Nephron progenitor cell (in vitro differentiated cells): Measurements from ENCODE around the gene FRZB.
A peak's percentile ranks its signal among the peaks of the same experiment; 100 is the strongest.
"Not testable (repeated sequence)": the region's sequence is repeated elsewhere in the genome, so short reads cannot be mapped to it uniquely, and the experiment has no call there.

Experiments
- DNase-seq: peaks from one replicate; pipeline ENCODE4 v3.0.0; 2021
- H3K27ac Mint-ChIP-seq: 2 replicates; pipeline ENCODE4 v1.8.0; 2021; ENCODE audit warnings: mild to moderate bottlenecking, moderate library complexity, mixed read lengths
- H3K27me3 Mint-ChIP-seq: 2 replicates; pipeline ENCODE4 v1.8.0; 2021; ENCODE audit warnings: mild to moderate bottlenecking, low read depth, mixed read lengths; ENCODE audit not compliant: poor library complexity
- H3K36me3 Mint-ChIP-seq: 2 replicates; pipeline ENCODE4 v1.8.0; 2021; ENCODE audit warnings: low read depth, mixed read lengths
- H3K4me1 Mint-ChIP-seq: 2 replicates; pipeline ENCODE4 v1.8.0; 2021; ENCODE audit warnings: mixed read lengths
- H3K4me3 Mint-ChIP-seq: 2 replicates; pipeline ENCODE4 v1.8.0; 2021; ENCODE audit warnings: mild to moderate bottlenecking, moderate library complexity, mixed read lengths
- H3K9me3 Mint-ChIP-seq: 2 replicates; pipeline ENCODE4 v1.8.0; 2021; ENCODE audit warnings: mild to moderate bottlenecking, moderate library complexity, mixed read lengths
- TF ChIP-seq, protein P1 (sequence below): fragments of 200-600 bp; sonication (generic); IDR thresholded peaks from 2 replicates; pipeline ENCODE4 v1.5.0; 2021; ENCODE audit warnings: antibody characterized with exemption

The FRZB gene

GRCh38 chr2:182887093-182887492 lies 20.7 kb upstream of the FRZB start:
- peaks cover 5% of the 10 kb centered on the region for H3K27me3 Mint-ChIP-seq
- no peak overlapping the region for H3K27ac Mint-ChIP-seq
- H3K36me3 Mint-ChIP-seq = no peaks in the 10 kb centered on the region
- H3K9me3 Mint-ChIP-seq = no peaks in the 10 kb centered on the region
- H3K4me1 Mint-ChIP-seq = peaks cover 37% of the 10 kb centered on the region
- TF ChIP-seq, protein P1, sequence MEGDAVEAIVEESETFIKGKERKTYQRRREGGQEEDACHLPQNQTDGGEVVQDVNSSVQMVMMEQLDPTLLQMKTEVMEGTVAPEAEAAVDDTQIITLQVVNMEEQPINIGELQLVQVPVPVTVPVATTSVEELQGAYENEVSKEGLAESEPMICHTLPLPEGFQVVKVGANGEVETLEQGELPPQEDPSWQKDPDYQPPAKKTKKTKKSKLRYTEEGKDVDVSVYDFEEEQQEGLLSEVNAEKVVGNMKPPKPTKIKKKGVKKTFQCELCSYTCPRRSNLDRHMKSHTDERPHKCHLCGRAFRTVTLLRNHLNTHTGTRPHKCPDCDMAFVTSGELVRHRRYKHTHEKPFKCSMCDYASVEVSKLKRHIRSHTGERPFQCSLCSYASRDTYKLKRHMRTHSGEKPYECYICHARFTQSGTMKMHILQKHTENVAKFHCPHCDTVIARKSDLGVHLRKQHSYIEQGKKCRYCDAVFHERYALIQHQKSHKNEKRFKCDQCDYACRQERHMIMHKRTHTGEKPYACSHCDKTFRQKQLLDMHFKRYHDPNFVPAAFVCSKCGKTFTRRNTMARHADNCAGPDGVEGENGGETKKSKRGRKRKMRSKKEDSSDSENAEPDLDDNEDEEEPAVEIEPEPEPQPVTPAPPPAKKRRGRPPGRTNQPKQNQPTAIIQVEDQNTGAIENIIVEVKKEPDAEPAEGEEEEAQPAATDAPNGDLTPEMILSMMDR = no peak
- H3K4me3 Mint-ChIP-seq = no peak overlapping the region
- DNase-seq = no peak

DNA sequence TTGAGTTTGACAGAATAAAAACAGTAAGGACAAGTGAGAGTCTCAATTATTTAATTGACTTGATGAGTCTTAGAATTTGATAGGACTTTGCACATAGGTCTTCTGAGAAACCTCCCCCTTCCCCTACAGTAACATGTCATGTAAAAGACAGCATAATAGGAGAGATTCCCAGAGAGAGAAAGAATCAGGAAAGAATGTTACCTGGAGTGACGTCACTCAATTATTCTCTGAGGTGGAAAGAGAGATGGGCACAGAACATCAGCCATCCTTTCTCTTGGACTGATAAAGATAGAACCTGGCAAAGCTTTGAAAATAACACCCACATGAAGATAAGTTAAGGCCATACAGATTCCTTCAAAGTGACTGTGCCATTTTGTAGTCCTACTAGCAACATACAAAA lies 19.3 kb upstream of the FRZB start:
- Mint-ChIP-seq H3K4me1 (peaks cover 27% of the 10 kb centered on the region), H3K9me3 (peaks cover 5% of the 10 kb centered on the region), H3K27ac (no peak overlapping the region), H3K4me3 (no peak overlapping the region), H3K27me3 (peaks cover 5% of the 10 kb centered on the region), H3K36me3 (no peaks in the 10 kb centered on the region)
- DNase-seq = no peak
- TF ChIP-seq, protein P1 = no peak

DNA sequence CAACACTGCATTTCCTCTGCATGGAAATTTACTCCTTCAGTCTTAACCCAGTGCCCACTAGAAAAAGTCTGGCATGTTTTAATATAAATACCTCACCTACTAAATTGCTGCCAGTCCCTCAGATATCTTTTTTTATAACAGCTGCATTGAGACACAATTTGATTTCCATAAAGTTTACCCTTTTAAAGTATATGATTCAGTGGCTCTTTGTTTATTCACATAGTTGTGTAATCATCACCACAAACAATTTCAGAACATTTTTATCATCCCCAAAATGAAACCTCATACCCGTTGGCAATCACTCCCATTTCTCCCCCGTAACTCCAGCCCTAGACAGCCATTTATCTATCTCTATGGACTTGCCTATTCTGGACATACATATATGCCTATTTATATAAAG lies 17.0 kb upstream of the FRZB start:
- peaks cover 5% of the 10 kb centered on the region for H3K27me3 Mint-ChIP-seq
- H3K36me3 Mint-ChIP-seq = peaks cover 10% of the 10 kb centered on the region
- H3K4me3 Mint-ChIP-seq = no peak overlapping the region
- H3K9me3 Mint-ChIP-seq = peaks cover 23% of the 10 kb centered on the region
- TF ChIP-seq, protein P1 = no peak
- H3K27ac Mint-ChIP-seq = no peak overlapping the region
- no peak for DNase-seq
- peaks cover 8% of the 10 kb centered on the region for H3K4me1 Mint-ChIP-seq

DNA sequence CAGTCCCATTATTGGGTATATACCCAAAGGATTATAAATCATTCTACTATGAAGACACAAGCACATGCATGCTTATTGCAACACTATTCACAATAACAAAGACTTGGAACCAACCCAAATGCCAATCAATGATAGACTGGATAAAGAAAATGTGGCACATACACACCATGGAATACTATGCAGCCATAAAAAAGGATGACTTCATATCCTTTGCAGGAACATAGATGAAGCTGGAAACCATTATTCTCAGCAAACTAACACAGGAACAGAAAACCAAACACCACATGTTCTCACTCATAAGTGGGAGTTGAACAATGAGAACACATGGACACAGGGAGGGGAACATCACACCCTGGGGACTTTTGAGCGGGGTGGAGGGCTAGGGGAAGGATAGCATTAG lies 13.7 kb upstream of the FRZB start:
- H3K4me1 Mint-ChIP-seq, H3K4me3 Mint-ChIP-seq, DNase-seq, H3K27ac Mint-ChIP-seq, H3K27me3 Mint-ChIP-seq: not testable (repeated sequence)
- Mint-ChIP-seq H3K9me3 (peaks cover 50% of the 10 kb centered on the region), H3K36me3 (peaks cover 12% of the 10 kb centered on the region)

GRCh38 chr2:182876653-182877052 lies 10.2 kb upstream of the FRZB start:
- H3K27ac Mint-ChIP-seq, H3K4me1 Mint-ChIP-seq, DNase-seq, H3K27me3 Mint-ChIP-seq, H3K4me3 Mint-ChIP-seq: not testable (repeated sequence)
- peaks cover 19% of the 10 kb centered on the region for H3K36me3 Mint-ChIP-seq
- H3K9me3 Mint-ChIP-seq = peaks cover 64% of the 10 kb centered on the region

DNA sequence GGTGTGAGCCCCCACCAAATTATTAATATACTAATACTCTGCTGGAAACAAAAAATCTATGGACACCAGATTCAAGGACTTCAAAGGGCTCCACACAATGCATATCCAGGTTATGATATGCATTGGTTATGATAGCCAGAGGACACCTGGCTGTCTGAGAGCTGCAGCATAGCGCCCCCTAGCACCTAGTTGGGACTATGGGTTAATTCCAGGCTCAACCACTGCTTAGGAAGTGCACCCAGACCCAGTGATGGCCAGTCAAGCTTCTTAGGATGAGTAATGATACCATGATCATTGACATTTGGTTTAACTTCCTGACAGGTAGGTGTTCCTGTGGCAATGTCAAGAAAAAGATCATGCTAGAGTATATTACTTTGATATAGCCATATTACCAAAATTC lies 3.8 kb upstream of the FRZB start:
- Mint-ChIP-seq H3K4me3 (no peak overlapping the region), H3K36me3 (peaks cover 6% of the 10 kb centered on the region), H3K9me3 (peaks cover 15% of the 10 kb centered on the region), H3K27ac (no peak overlapping the region), H3K27me3 (peaks cover 13% of the 10 kb centered on the region), H3K4me1 (peaks cover 39% of the 10 kb centered on the region)
- TF ChIP-seq, protein P1 = peak; percentile 32
- no peak for DNase-seq

DNA sequence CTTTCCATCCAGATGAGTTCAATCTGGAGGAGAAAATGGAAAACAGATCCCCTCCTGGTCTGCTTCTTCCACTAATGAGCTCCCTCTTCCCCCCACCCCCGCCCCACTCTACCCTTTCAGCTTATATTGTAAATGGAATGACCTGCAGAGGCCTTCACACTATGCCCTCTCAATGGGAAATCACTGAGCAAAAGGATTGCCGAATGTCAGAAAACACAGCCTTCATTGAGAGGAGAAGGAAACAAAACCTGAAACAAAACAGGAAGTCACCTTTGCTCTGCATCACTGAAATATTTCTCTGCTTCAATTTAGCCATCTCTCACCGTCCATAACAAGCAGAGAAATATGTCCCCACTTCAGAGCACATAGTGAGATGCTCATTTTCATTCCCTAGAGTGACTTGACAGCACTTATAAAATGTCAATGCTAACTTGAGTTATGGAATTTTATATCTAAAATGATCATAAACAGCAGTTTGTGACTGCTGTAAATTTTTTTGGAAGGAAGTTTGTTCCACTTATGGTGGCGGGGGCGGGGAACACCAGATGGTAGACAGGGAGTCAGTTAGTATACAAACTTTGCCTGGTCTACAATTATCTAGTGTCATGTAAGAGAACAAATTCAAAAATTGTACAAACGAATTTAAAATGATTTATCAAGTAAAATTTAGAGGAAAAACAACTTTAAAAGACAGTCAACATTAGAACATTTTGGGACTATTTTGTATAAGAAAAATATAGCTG lies 1.8 kb upstream of the FRZB start:
- no peak for DNase-seq
- no peaks in the 10 kb centered on the region for H3K36me3 Mint-ChIP-seq
- TF ChIP-seq, protein P1 = no peak
- H3K4me1 Mint-ChIP-seq = peaks cover 56% of the 10 kb centered on the region
- no peak overlapping the region for H3K27ac Mint-ChIP-seq
- peaks cover 21% of the 10 kb centered on the region for H3K27me3 Mint-ChIP-seq
- peak overlapping the region; percentile 87 for H3K4me3 Mint-ChIP-seq
- peaks cover 5% of the 10 kb centered on the region for H3K9me3 Mint-ChIP-seq
